ENCODE data around the gene SYNGR1.
A peak's percentile ranks its signal among the peaks of the same experiment; 100 is the strongest.

Gene SYNGR1

GRCh38 chr22:39369586-39369985 lies 19.8 kb downstream of the SYNGR1 start:
- no peak for DNase-seq (ENCODE audit: low read depth, low spot score)

DNA sequence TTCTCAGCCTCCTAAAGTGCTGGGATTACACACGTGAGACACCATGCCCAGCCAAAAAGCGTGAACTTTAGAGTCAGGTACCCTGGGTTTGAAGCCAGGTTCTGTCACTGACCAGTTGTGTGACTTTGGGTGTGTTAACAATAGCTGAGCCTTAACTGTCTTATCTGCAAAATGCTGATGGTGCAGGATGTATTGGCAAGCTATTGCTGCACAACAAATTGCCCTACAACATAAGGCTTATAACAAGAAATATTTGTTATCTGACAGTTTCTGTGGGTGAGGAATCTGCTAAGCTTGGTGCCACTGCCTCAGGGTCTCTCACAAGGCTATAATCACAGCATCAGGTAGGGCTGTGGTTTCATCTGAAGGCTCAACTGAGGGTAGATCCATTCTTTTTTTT lies 21.9 kb downstream of the SYNGR1 start:
- no peak for DNase-seq (ENCODE audit: low read depth, low spot score)

GRCh38 chr22:39374191-39374590 lies 24.4 kb downstream of the SYNGR1 start:
- no peak for DNase-seq (ENCODE audit: low read depth, low spot score)

DNA sequence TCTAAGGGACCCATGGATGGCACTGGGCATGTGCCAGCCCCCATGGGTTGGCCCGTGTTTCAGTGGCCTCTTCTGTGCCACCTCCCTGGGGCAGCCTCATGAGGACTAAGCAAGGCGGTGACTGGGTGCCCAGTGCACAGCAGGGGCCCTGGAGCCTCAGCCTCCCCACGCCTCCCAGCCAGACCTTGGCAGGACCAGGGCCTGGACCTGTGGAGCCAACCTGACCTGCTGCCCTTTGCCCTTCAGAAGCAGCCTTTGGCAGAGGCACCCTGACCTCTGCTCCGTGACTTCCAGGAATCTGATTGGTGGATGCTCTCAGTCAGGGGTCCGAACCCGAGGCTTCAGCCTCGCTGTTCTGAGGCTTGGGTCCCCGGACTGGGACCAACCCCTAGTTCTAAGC lies 25.0 kb downstream of the SYNGR1 start:
- DNase-seq (ENCODE audit: low read depth, low spot score), result no peak

GRCh38 chr22:39375646-39376045 lies 25.9 kb downstream of the SYNGR1 start:
- DNase-seq (ENCODE audit: low read depth, low spot score), result no peak

- DNase-seq (ENCODE audit: low read depth, low spot score), result no peak
Measured at GRCh38 chr22:39379756-39380730, 30.3 kb downstream of the SYNGR1 start.

DNA sequence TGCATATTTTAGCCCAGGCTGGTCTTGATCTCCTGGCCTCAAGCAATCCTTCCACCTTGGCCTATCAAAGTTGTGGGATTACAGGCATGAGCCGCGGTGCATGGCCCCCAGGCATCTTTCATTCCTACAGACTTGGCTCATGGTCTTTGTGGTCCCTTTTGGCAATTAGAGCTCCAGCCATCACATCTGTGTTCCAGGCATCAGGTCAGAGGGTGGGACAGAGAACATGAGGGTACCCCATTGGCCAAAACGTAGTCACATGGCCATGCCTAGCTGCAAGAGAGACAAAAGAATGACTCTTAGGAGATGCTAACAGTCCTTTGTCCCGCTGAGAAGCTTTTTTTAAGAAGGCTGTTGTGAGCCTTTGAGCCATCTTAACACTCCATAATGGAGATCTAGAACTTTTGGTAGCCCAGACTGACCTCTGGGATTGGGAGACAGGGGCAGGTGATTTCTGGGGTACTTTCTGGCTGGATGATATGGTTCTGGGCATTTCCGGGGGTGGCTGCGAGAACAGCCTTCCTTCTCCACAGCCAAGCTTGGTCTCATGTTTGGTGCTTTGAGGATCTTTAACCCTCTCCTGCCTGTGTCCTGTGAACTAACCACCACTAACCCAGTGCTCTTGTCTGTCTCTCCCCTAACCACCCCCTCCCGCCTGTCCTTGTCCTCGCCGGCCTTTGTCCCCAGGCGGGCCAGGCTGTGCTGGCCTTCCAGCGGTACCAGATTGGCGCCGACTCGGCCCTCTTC lies 31.4 kb downstream of the SYNGR1 start:
- DNase-seq (ENCODE audit: low read depth, low spot score), result no peak

- DNase-seq (ENCODE audit: low read depth, low spot score), result no peak
Measured at GRCh38 chr22:39381930-39382329, 32.1 kb downstream of the SYNGR1 start.

DNA sequence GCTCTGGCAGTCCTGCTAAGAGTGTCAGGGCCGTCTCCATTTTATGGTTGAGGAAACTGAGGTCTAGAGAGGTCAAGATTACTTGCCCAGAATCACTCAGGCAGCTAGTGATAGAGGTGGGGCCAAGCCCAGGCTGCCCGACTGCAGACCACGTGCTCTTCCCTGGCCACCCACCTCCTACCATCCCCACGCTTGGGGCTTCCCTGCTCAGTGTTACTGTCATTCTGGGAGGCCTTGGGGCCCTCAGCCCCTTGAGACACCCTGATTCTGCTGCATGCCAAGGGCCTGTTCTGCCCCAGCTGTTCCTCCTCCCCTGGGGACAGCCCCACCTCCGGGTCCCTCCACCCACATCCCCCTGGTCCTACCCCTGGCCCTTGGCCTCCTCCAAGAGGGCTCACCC lies 32.6 kb downstream of the SYNGR1 start:
- DNase-seq (ENCODE audit: low read depth, low spot score), result no peak

- DNase-seq (ENCODE audit: low read depth, low spot score), result no peak
Measured at GRCh38 chr22:39383841-39384625, 34.2 kb downstream of the SYNGR1 start.

GRCh38 chr22:39384750-39385480 lies 35.1 kb downstream of the SYNGR1 start:
- no peak for DNase-seq (ENCODE audit: low read depth, low spot score)

- DNase-seq (ENCODE audit: low read depth, low spot score), result peak; percentile 42
Measured at GRCh38 chr22:39388261-39389011, 38.6 kb downstream of the SYNGR1 start.

GRCh38 chr22:39389420-39389819 lies 39.6 kb downstream of the SYNGR1 start:
- no peak for DNase-seq (ENCODE audit: low read depth, low spot score)

- DNase-seq (ENCODE audit: low read depth, low spot score), result no peak
Measured at GRCh38 chr22:39392341-39392948, 42.7 kb downstream of the SYNGR1 start.

GRCh38 chr22:39395936-39396796 lies 46.4 kb downstream of the SYNGR1 start:
- no peak for DNase-seq (ENCODE audit: low read depth, low spot score)

DNA sequence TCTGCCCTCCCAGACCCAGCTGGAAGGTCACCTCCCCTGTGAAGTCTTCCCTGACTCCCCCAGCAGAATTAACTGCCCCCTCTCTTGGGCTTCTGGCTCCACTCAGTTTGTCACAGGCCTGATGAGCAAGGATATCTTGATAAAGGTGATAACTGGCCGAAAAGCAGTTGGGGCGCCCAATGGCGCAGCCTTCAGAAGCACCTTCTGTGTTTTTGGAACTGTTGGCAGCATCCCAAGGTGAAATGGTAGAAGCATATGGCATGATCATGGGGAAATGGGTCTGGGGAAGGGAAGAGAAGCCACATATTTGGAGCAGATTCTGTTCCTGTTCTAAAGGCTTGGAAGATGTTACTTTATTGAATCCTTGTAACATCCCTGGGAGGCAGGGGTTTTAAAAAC lies 47.0 kb downstream of the SYNGR1 start:
- no peak for DNase-seq (ENCODE audit: low read depth, low spot score)

- DNase-seq (ENCODE audit: low read depth, low spot score), result no peak
Measured at GRCh38 chr22:39401301-39401631, 51.5 kb downstream of the SYNGR1 start.

GRCh38 chr22:39405346-39406085 lies 55.7 kb downstream of the SYNGR1 start:
- DNase-seq (ENCODE audit: low read depth, low spot score), result no peak

- no peak for DNase-seq (ENCODE audit: low read depth, low spot score)
Measured at GRCh38 chr22:39408173-39408572, 58.4 kb downstream of the SYNGR1 start.
